Right renal pelvis (tissue), 4 donors: ENCODE results near the gene KIRREL3. TPM values are rescaled to one million over a fixed set of nuclear protein-coding genes. Genes with fewer than 3 reads are reported as not detected.

Experiments
- DNase-seq, 4 donors: peaks; one replicate each; pipeline ENCODE4 v3.0.0-alpha.2; 2013; ENCODE audit warnings: low read depth in 4 of 4, low spot score in 3 of 4, missing footprints in 1 of 4
- polyA plus RNA-seq, 4 donors: library from polyadenylated mRNA; unstranded; fragments of 120-200 nt; gene quantifications; one replicate each; pipeline ENCODE4 v1.2.1, GENCODE V29; 2013; ENCODE audit not compliant: insufficient read length in 4 of 4

Gene KIRREL3
- polyA plus RNA-seq, 4 donors = 1.4 to 2.3 (median 1.8) TPM

DNA sequence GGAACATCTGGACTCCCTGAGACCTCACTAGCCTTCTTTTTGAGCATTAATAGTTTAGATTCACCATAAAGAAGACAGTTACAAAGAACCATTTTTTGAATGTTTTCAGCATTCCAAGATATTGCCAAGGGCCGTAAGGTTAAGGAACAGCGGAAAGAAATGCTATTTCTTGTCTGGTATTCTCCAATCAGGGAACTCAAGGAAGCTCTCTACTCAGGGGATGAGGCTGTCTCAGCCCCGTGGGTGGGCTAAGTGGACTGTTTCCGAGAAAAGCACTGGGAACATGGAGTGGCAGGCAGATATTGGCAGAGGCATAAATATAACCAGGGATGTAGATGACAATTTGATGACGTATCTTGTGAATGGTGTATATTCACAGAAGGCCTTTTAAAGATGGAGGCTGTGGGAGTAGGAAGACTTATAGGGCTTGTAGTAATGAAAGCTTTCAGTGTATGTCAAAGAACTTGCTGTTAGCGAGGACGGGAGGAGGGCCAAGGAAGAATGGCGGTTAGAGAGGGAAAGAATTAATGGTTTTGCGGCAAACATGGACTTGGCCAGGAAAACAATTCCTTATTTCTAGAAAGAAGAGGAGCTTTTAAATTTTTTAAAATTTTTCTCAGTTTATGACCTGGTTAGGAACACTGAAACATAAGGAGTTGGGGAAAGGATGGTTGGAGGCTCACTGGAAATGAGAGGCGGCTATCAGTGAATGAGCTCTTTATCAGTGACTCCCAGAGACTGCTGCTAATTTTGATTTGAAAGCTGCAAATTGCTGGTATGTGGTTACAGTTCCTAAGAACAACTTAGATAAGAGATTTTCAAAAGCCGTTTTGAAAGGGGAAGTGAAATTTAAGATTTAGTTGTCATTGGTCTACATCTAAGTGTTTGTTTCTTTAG, 580.5 kb downstream of the KIRREL3 start:
- DNase-seq = no peak

DNA sequence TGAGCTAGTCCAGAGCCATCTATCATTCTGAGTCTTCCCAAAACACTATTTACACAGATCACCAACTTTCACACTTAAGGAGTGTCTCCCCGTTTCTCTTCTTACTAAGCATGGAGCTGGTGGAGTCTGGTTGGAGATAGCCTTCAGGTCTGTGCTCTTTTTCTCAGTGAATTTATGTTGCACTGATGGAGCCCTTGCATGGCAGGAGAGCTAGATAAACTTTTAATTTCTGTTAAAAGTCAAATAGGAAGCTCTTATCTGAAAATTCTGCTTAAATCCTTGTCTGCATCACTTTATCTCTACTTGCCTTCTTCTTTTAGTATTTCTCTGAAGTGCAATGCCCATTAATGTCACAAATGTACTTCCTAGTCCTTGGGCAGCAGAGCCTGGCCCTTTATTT, 581.7 kb downstream of the KIRREL3 start:
- no peak for DNase-seq

DNA sequence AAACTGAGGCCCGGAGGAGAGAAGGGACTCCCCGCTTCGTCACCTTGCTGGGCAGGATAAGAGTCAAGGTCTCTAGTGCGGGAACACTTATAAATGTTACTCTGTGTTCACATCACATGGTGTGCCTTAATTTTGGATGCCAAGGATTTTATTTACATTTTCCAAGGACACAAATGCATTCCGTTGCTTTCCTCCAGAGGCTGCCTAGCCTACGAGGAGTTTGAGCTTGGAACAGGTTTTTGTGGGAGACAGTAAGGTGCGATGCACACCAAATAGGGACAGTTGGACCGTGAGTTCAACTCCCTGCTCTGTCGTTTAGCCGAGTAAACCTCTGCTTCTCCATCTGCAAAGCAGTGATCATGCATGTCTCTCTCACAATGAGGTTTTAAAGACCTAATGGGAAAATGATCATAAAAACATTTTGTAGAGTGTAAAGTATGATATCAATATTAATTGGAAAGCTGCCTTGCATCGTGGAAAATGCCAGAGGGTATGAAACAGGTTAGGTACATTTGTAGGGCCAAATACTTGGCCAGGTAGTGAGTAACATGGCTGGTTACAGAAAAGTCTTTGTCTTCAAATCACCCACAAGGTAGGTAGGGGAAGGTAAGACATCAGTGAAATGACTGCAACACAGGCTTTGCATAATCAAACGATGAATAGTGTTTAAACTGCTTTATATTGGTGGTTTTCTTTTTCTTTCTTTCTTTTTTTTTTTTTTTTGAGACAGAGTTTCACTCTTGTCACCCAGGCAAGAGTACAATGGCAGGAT, 583.3 kb downstream of the KIRREL3 start:
- DNase-seq = no peak

DNA sequence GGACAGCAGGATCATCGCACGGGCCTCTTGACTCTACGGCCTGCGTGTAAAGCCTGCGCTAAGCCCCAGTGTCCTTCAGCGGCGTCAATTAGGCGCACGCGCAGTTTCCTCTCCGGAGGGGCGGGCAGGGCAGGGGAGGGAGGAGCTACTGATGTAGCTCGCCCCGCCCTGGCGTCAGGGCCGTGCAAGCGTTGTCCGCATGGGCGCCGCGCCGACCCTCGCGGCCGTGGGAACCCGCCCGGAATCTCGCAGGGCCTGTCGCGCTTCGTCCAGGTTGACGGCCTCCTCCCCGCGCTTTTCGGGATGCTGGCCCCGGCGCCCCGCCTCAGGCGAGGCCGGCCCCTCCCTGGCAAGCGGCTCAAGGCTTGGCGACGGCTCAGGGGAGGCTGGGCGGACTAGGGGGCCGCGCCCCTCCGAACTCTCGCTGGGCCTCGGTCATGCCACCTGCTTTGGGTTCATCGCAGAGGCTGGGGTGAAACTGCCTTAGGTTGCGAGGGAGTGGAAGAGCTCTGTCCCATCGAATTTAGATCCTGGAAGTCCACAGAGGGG, 584.0 kb downstream of the KIRREL3 start:
- peak in 3 of 4 donors; percentile 75 to 80 (median 76) for DNase-seq

DNA sequence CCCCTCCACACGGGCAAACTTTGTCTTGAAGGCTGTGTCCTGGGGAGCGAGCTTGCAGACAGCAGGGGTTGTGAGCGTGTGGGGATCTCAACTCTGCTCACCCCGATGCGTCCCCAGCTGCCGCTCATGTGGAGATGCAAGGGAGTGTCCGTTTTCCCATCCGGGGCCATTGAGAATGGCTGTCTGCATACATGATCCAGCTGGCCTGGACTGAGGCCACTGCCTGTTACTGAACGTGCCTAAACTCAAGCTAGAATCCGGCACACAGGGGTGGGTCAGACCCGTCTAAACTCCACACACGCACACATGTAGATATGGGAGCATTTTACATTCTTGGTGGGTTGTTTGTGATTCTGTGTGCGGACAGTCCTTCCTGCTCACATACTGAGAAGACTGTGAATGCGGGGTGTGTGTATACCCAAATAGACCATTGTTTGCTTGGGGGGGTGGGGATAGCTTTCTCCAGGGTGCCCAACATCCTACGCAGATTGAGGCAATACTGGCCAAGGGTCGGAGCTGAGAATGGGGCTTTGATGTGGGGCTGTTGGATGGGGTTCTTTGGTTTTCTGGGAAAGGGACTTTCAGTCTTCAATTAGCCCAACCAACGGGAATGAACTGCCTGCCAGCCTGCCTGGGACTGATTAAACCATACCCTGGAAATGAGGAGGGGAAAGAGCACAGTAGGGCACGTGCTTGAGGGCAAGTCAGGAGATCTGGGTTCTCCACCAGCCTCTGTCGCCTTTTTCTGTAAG, 584.7 kb downstream of the KIRREL3 start:
- DNase-seq = peak; percentile 58 to 74 (median 69)

DNA sequence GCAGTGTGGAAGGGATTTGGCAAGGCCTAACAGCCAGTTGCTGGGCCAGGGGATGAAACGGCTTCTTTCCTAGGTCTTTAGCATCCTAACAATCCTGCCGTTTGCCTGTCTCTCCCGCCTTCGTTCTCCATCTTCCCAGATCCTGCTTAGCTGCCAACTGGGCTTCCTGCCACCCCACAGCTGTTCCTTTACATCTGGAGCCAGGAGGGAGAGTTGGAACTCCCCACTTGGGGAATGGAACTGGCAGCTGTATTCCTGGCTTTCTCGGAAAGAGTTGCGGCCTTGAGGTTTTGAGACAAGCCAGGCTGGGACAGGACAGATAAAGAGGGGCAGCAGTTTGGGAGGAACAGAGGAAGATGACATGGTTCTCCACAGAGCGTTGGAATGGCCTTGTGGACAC, 585.4 kb downstream of the KIRREL3 start:
- DNase-seq = peak in 3 of 4 donors; percentile 45 to 56 (median 50)

DNA sequence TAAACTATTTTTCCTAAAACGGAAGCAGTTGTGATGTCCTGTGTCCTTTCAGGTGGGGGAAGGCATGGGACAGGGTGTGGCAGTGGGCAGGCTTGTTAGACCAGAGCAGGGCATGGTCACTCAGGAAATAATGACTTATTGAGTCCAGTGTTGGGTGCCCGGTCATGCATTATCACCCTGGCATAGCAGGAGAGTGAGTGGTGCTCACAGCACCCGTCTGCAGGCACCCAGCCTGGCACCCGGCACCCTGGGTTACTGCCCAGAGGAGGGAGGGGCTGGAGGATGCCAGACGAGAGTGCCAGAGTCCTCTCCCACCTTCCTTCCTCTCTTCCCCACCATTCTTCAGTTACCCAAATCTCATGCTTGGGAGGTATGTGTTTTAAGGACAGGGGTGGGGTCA, 586.0 kb downstream of the KIRREL3 start:
- no peak for DNase-seq

DNA sequence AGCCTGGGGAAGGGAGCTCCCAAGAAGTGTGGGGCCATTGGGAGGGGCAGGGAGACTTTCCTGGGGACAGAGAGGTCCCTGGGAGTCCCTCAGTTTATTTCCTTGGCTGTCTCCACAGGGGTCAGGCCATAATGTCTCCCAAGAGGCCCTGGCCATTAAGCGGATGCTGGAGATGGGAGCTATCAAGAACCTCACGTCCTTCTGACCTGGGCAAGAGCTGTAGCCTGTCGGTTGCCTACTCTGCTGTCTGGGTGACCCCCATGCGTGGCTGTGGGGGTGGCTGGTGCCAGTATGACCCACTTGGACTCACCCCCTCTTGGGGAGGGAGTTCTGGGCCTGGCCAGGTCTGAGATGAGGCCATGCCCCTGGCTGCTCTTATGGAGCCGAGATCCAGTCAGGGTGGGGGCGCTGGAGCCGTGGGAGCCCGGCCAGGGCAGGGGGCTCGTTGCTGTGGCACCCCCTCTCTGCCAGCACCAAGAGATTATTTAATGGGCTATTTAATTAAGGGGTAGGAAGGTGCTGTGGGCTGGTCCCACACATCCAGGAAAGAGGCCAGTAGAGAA, 586.6 kb downstream of the KIRREL3 start:
- no peak for DNase-seq

DNA sequence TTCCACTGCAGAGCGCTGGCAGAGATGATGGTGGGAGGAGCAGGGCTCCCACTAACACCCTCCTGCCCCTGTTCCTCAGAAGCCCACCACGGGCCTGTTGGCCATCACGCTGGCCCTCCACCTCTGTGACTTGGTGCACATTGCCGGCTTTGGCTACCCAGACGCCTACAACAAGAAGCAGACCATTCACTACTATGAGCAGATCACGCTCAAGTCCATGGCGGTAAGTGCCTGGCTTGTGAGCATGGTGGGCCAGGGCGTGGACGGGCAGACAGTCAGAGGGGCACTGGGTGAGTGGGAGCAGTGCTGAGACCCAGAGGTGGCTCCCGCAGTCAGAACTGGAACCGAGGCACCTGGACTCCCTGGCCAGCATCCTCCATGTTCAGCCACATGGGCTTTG, 587.1 kb downstream of the KIRREL3 start:
- DNase-seq = no peak

DNA sequence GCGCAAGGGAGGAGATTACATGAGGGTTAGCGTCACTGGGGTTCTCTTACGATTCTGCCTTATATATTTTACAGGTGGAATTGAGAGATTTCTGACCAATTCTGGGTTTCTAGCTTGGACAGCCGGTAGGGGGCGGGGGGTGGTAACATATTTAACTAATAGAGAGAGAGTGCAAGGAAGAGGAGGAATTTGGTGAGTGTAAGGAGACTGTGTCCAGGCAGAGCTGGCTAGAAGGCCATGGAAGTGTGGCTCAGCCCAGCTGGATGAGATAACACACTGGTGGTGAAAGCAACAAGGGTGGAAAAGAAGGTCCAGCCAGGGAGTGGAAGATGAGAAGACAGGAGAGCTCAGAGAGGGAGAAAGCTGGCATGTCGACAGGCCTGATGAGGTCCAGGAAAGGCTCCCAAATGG, 588.6 kb downstream of the KIRREL3 start:
- DNase-seq = no peak

DNA sequence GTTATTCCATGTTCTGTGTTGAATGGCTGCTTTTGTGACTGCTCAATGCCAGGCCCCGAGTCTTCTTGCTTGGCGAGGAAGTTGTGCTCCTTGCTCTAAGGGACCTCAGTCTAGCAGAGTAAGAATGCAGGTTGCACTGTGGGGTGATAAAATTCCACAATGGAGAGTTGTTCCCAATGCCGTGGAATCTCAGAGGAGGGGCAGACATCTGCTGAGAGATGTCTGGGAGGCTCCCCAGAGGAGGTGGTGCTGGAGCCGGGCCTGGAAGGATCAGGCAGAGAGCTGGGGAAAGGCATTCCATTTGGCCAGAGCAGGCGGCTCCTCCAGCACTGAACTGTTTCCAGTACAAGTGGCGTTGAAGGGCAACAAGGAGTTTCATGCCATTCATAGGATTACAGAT, 589.9 kb downstream of the KIRREL3 start:
- no peak for DNase-seq

DNA sequence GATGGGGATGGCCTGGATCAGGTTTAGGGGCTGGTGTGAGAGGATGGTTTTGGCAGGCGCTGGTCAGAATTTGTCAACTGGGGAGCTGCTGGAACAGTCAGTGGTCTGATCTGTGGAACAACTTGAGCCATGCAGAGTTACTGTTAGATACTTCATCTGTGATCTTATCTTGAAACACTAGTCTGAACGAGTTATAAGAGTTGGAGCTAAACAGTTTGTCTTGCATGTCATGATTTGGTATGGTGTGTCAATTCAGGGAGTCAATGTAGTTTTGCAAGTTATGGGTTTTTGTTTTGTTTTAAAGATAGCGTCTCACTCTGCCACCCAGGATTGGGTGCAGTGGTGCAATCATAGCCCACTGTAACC, 591.0 kb downstream of the KIRREL3 start:
- no peak for DNase-seq

DNA sequence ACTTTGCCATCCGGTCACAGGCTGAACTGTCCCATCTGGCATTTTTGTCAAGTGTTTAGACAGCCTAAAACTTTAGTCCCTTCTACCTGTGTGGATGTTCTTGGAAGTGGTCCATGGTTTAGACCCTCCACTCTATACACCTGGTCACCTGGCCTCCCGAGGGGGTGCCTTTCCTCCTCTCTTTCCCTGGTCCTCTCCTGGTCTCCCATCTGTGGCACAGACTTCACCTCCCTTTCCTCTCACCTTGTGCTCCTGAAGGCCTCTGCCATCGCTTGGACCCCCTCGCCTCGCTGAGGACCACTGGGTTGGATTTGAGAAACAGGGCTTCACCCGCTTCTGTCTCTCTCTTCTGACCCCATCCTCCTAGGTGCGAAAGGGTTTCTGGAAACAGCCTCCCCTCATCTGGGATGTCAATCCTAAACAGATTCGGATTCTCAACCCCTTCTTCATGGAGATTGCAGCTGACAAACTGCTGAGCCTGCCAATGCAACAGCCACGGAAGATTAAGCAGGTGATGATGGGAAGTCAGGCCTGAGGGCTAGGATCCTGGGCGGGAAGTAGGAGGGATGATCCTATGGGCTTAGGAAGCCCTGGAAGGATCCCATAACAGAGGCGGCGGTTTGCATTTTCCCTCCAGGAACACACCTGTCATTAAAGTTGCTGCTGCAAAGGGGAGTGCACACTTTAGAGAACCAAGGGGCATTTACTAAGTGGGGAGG, 591.5 kb downstream of the KIRREL3 start:
- DNase-seq = no peak

DNA sequence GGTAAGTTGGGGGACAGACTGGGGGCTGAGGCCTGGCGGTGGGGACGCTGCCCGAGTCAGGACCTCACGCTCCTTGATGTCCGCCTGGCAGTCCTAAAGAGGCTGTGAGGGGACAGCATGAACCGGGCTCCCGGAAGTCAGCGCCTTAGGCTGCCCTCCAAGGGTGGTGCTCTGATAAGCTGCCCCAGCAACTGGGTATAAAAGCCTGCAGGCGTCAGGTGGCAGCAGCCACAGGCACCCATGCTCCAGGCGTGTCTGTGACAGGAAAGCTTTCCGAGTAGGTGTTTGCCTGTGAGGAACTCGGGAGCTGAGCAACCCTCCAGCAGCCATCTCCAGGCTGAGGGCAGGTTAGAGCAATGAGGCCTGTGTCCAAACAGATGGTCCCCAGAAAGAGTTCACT, 592.1 kb downstream of the KIRREL3 start:
- no peak for DNase-seq

DNA sequence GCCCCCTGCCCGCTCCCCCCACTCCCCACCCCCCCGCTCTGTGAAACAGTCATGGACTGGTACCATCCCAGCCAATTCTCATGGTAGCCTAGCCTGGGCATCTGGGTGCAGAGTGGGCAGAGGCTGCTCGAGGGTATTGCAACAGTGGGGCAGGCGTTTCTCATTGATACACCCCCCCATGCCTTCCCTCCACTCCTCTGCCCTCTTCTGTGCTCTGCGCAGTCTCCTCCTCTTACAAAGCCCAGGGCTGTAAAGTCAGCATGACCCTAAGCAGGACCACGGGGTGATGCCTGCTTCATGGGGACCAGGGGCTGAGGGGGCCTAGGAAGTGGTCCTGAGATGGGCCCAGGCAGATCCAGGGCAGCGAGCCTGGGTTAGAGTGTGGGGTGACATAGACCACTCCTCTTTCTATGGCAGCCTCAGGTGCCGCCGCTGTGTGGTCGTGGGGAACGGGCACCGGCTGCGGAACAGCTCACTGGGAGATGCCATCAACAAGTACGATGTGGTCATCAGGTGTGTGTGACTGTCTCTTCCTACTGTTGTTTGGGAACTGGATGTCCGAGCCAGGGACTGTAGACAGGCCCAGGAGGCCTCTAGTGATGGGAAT, 592.8 kb downstream of the KIRREL3 start:
- DNase-seq = no peak

DNA sequence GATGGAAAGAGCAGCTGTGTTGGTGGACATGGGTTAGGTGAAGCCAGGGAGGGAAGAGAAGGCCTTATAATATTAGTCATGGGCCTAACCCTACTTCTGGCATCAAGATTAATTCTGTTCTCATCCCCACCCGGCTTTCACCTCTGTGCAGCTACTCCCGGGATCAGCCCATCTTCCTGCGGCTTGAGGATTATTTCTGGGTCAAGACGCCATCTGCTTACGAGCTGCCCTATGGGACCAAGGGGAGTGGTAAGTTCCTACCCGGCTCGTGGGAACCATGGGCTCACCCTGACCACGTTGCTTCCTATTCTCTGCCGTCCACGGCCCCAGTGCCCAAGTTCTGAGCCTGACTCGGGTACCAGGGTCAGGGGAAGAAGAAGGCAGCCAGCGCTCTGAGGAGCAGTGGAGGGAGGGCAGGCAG, 593.5 kb downstream of the KIRREL3 start:
- DNase-seq = no peak

DNA sequence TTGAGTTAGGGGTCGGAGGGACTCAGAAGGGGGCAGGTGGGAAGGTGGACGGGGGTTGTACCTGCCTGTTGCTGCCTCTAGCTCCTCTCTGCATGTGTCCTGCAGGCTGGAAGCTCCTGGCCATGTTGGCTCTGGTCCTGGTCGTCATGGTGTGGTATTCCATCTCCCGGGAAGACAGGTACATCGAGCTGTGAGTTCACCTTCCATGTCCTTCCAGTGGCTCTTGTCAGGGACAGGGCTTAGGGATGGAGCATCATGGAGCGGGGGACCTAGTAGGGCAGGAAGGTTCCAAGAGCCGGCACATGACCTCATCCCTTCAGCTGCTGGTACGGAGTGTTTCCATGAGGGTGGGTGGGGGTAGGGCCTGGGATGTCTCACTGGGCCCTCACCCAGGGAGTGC, 594.2 kb downstream of the KIRREL3 start:
- no peak for DNase-seq

DNA sequence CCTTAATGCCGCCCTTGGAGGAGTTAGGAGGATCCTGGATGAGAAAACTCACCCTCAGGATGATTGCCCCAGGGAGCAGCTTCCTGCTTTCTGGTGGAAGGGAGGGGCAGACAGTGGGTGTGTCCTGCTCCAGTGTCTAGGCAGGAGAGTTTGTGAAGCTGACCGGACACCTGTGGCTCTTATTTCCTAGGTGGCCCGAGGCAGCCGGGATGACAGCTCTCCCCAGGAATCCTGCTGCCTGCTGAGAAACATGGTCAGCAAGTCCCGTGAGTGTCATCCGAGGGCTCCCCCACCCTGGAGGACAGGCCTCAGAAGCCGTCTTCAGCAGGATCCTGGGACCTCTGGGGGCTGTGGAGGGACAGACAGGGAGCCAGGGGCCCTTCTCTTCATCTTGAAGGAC, 594.7 kb downstream of the KIRREL3 start:
- no peak for DNase-seq

DNA sequence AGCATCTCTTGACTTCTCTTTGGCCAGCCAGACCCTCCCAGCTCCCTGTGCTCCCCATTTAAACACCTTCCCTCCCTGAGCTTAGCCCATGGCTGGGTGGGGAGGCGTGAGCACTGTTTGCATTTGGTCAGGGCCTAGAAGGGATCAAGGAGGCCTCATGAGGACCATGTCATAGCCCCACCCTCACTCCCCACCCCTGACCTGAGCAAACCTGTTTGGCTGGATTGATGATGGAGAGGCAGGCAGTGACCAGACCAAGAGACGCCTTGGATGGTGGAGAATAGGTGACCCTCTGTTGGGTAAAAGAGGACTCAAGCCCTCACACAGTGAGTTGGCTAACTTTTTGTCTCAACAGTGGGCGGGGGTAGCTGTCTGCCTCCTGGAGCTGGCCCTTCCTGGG, 595.2 kb downstream of the KIRREL3 start:
- no peak for DNase-seq
